HepG2 (cell line): ENCODE measurements around the gene S1PR5. TPM values are rescaled to one million over a fixed set of nuclear protein-coding genes. Genes with fewer than 3 reads are reported as not detected.

Source experiments
- ATAC-seq: fragments of 200-7000 bp; cut with Tn5 transposase; 3 replicates; pipeline ENCODE4 v1.9.1; 2020; ENCODE audit warnings: mild to moderate bottlenecking, moderate library complexity
- BruUV-seq: library from RNA; stranded (reverse); fragments of 400-500 nt; replicated peaks from 2 replicates; lab custom pipeline; 2021; lab: Mats Ljungman, UMichigan
- CTCF ChIA-PET: fragments of 300-600 bp; formaldehyde crosslinking; extraction: SDS; loops from one replicate; lab custom pipeline; 2021; ENCODE audit warnings: low total read pairs, inconsistent platforms, low intra/inter-chr PET ratio; lab: Yijun Ruan, JAX
- POLR2A ChIA-PET: fragments of 350-600 bp; sonication (Branson Sonifier 250); formaldehyde crosslinking; loops from one replicate; lab custom pipeline; 2020; ENCODE audit warnings: antibody characterized with exemption, inconsistent platforms; lab: Yijun Ruan, JAX
- DNase-seq: peaks from one replicate; pipeline ENCODE4 v3.0.0-alpha.2; 2015; ENCODE audit warnings: low spot score
- FAIRE-seq: peaks from 3 replicates; lab custom pipeline; 2011; peaks lifted over from hg19 to GRCh38; lab: Jason Lieb, UNC
- H2AFZ ChIP-seq: one replicate; pipeline ENCODE4 v1.6.1; 2011; ENCODE audit warnings: low read length, inconsistent platforms
- H3K27ac ChIP-seq: fragments of 300-600 bp; 3 replicates; pipeline ENCODE4 v1.8.0; 2011; ENCODE audit warnings: mixed run types, mild to moderate bottlenecking, mixed read lengths, low read length, inconsistent platforms; ENCODE audit not compliant: insufficient read depth; ENCODE audit errors: extremely low read length
- H3K27me3 ChIP-seq, 2 experiments: fragments of 200-600 bp in 1 of 2; 2 replicates in 1 of 2; 3 replicates in 1 of 2; pipeline versions ENCODE4 v1.6.0 to v1.8.0; 2011; ENCODE audit warnings: low read length in 2 of 2, mild to moderate bottlenecking in 2 of 2, moderate library complexity in 2 of 2, inconsistent platforms in 1 of 2; ENCODE audit not compliant: insufficient read depth in 2 of 2, control insufficient read depth in 1 of 2
- H3K36me3 ChIP-seq, 2 experiments: fragments of 200-600 bp in 1 of 2; replicated peaks in 1 of 2; 2 replicates in 1 of 2; 3 replicates in 1 of 2; pipeline versions ENCODE4 v1.5.1 to v1.8.0; 2011; ENCODE audit warnings: low read length in 2 of 2, inconsistent platforms in 1 of 2; ENCODE audit not compliant: insufficient read depth in 2 of 2, control insufficient read depth in 1 of 2
- H3K4me1 ChIP-seq: 2 replicates; pipeline ENCODE4 v1.5.1; 2012; ENCODE audit warnings: low read length, inconsistent platforms; ENCODE audit not compliant: insufficient read depth
- H3K4me2 ChIP-seq: 2 replicates; pipeline ENCODE4 v1.6.0; 2011; ENCODE audit warnings: low read depth, low read length, inconsistent platforms
- H3K4me3 ChIP-seq, 3 experiments: fragments of 200-600 bp in 1 of 3; sonication (generic), shearing (Covaris generic) in 1 of 3; replicated peaks in 1 of 3; 2 replicates each; pipeline ENCODE4 v1.5.1; 2011 to 2016; ENCODE audit warnings: low read length in 3 of 3, inconsistent platforms in 2 of 3, low read depth in 2 of 3, mild to moderate bottlenecking in 2 of 3, control low read depth in 1 of 3, mixed read lengths in 1 of 3; ENCODE audit not compliant: insufficient read depth in 1 of 3
- H3K79me2 ChIP-seq: one replicate; pipeline ENCODE4 v1.6.1; 2011; ENCODE audit warnings: low read length, inconsistent platforms; ENCODE audit not compliant: insufficient read depth
- H3K9ac ChIP-seq: 2 replicates; pipeline ENCODE4 v1.6.0; 2011; ENCODE audit warnings: mild to moderate bottlenecking, low read depth, low read length, inconsistent platforms; ENCODE audit not compliant: insufficient read depth
- H3K9me3 ChIP-seq: 2 replicates; pipeline ENCODE4 v1.5.1; 2012; ENCODE audit warnings: mild to moderate bottlenecking, low read length
- H4K20me1 ChIP-seq: 2 replicates; pipeline ENCODE4 v1.6.0; 2011; ENCODE audit warnings: inconsistent platforms, mild to moderate bottlenecking, low read length, moderate library complexity; ENCODE audit not compliant: insufficient read depth
- AGO2 ChIP-seq: fragments of 200-400 bp; formaldehyde crosslinking; optimal IDR thresholded peaks from 2 replicates; pipeline ENCODE3; 2017; ENCODE audit warnings: mild to moderate bottlenecking, low read depth, low read length, moderate library complexity
- ELF1 ChIP-seq: sonication (generic); formaldehyde crosslinking; IDR thresholded peaks from 2 replicates; pipeline ENCODE4 v1.4.0; 2020; ENCODE audit warnings: missing genetic modification reagents
- PAX8 ChIP-seq: sonication (generic); formaldehyde crosslinking; IDR thresholded peaks from 2 replicates; pipeline ENCODE4 v1.8.0; 2022; ENCODE audit warnings: mild to moderate bottlenecking, missing genetic modification reagents, borderline replicate concordance
- ZNF619 ChIP-seq: sonication (generic); formaldehyde crosslinking; IDR thresholded peaks from 2 replicates; pipeline ENCODE4 v1.4.0; 2020; ENCODE audit warnings: mild to moderate bottlenecking, missing genetic modification reagents
- WGBS: methylation state at CpG from one replicate; pipeline ENCODE4 v1.1.6; 2017; ENCODE audit warnings: low lambda C conversion rate; 5-methylcytosine and 5-hydroxymethylcytosine counted together
- in situ Hi-C: cut with HindIII; loops from 2 replicates; pipeline ENCODE4 v1.10.0; 2017; ENCODE audit warnings: low pct_unique_long_range_greater_than_20kb; ENCODE audit not compliant: extremely low pct_ligation_motif_present
- intact Hi-C: fragments of 100-400 bp; cut with micrococcal nuclease; formaldehyde crosslinking; loops from one replicate; pipeline ENCODE4 v1.10.0; 2022; ENCODE audit not compliant: unreplicated experiment
- polyA plus RNA-seq, 8 experiments: library from polyadenylated mRNA; depleted of rRNA in 3 of 8; stranded (reverse) in 7 of 8; unstranded in 1 of 8; fragments of >200 nt; fragmentation: Illumina TruSeq in 4 of 8; extraction: Trizol in 4 of 8; gene quantifications; 2 replicates each; pipeline versions ENCODE4 v1.2.1 to v1.2.3, GENCODE V29; 2011 to 2016; ENCODE audit warnings: low read depth in 4 of 8, missing spikeins in 1 of 8, mixed read lengths in 1 of 8; ENCODE audit not compliant: insufficient read depth in 1 of 8
- total RNA-seq, 5 experiments: library from RNA; depleted of rRNA; stranded (reverse); fragments of >200 nt; fragmentation: Illumina TruSeq; extraction: Trizol; gene quantifications; 2 replicates each; pipeline ENCODE4 v1.2.3, GENCODE V29; 2016; ENCODE audit warnings: low read depth in 1 of 5

S1PR5 gene
- total and polyA plus RNA-seq, 2 of the 13 experiments (the other 11 are each of a cell fraction or from before 2014, with no cell fraction given) = 0.04 TPM; not detected in 1

DNA sequence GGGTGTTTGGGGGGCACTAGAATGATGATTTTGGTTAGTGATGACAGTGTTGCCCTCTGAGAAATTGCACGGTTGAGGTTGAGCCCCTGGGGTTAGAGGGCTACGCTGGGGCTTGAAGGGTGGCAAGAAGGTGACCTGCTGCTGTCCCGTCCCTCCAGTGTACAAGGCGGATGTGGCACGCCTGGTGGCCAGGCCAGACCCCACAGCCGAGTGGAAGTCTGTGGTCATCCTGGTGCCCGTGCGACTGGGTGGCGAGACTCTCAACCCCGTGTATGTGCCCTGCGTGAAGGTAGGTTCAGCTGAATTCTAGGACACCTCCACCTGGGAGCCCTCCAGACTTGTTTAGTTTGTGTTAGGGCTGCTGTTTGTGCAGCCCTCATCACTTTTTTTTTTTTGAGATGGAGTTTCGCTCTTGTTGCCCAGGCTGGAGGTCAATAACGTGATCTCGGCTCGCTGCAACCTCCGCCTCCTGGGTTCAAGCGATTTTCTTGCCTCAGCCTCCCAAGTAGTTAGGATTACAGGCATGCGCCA, 31.6 kb upstream of the S1PR5 start:
- Histone ChIP-seq H3K4me1 (peaks cover 17% of the 10 kb centered on the region), H3K4me3 (no peak overlapping the region), H3K27me3 (no peaks in the 10 kb centered on the region), H3K27ac (no peak overlapping the region), H3K79me2 (no peaks in the 10 kb centered on the region), H3K4me2 (no peak overlapping the region), H4K20me1 (no peaks in the 10 kb centered on the region), H3K36me3 (peaks cover 11 to 50% of the 10 kb centered on the region in 2 experiments; a peak in 4 of 5 replicates), H3K9me3 (no peaks in the 10 kb centered on the region), H3K9ac (no peak overlapping the region), H2AFZ (no peak overlapping the region)
- BruUV-seq = no TSS peak
- intact Hi-C loops = no loop called here
- in situ Hi-C loops = no loop called here
- FAIRE-seq (no peak), DNase-seq (no peak), ATAC-seq (no peak)
- ChIA-PET POLR2A (no interaction called here), CTCF (no interaction called here)
- TF ChIP-seq ELF1 (CRISPR knock-in tag) (no peak), PAX8 (no peak)
- 98% methylated on average over 10 of the region's 18 CpGs for WGBS

DNA sequence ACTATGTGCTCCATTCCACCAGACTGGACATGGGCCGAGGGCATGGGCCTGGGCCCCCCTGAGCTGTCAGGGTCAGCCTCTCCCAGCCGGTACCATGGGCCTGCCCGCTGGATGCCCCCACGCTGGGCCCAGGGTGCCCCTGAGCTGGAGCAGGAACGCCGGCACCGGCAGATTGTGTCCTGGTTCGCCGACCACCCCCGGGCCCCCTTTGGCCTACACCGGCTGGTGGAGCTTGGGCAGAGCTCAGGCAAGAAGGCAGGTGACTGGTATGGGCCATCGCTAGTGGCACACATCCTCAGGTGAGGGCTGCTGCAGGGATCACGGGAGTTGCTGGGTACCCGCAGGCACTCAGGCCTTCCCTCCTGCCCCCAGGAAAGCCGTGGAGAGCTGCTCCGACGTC, 29.6 kb upstream of the S1PR5 start:
- Histone ChIP-seq H3K27me3 (no peaks in the 10 kb centered on the region), H4K20me1 (no peaks in the 10 kb centered on the region), H3K4me2 (no peak overlapping the region), H3K9me3 (no peaks in the 10 kb centered on the region), H2AFZ (no peak overlapping the region), H3K4me1 (peaks cover 17% of the 10 kb centered on the region), H3K27ac (no peak overlapping the region), H3K79me2 (no peaks in the 10 kb centered on the region), H3K9ac (no peak overlapping the region), H3K4me3 (no peak overlapping the region), H3K36me3 (peaks cover 3 to 30% of the 10 kb centered on the region in 2 experiments; a peak in 3 of 5 replicates)
- intact Hi-C loops = no loop called here
- ATAC-seq (no peak), FAIRE-seq (no peak), DNase-seq (no peak)
- WGBS = 93% methylated on average over 17 of the region's 17 CpGs
- peak; percentile 43 for TF ChIP-seq AGO2
- TF ChIP-seq ZNF619 (CRISPR knock-in tag) = no peak
- ChIA-PET POLR2A (no interaction called here), CTCF (no interaction called here)
- TSS peak; percentile 42 for BruUV-seq
- in situ Hi-C loops = no loop called here
